ENCODE data around the gene FPR2. TPM values are rescaled to one million over a fixed set of nuclear protein-coding genes. Genes with fewer than 3 reads are reported as not detected.

Gene FPR2
- total RNA-seq, result not detected in 2 replicates

GRCh38 chr19:51760697-51761356 is at the start of gene FPR2:
Gene FPR2 (plus strand): TSS chr19:51761180. CDS start chr19:51768659, 7,479 bp downstream.

GRCh38 chr19:51751655-51752054 is 9.3 kb upstream of the FPR2 start, which contains the start of gene FPR1:
Gene FPR1 (minus strand): TSS chr19:51751878. CDS start chr19:51746994, 4,884 bp downstream.

GRCh38 chr19:51794885-51795490 is 34.0 kb downstream of the FPR2 start, which contains the start of gene FPR3:
Gene FPR3 (plus strand): TSS chr19:51795157. CDS start chr19:51823749, 28,592 bp downstream.

Other genes starting within 250 kb of the FPR2 start
- 0.11 TPM in 1 of 2 replicates, not detected in the other for gene SIGLEC6, start 229.5 kb upstream of the FPR2 start, total RNA-seq
- 6.9 and 7.6 TPM in 2 replicates for gene ZNF175, start 189.9 kb upstream of the FPR2 start, total RNA-seq
- not detected in 2 replicates for gene SIGLEC5, start 130.8 kb upstream of the FPR2 start, total RNA-seq
- gene SIGLEC14, start 114.4 kb upstream of the FPR2 start, total RNA-seq, result not detected in 2 replicates
- gene SPACA6, start 67.8 kb upstream of the FPR2 start, total RNA-seq, result 7.6 and 12.5 TPM in 2 replicates
- gene HAS1, start 37.2 kb upstream of the FPR2 start, total RNA-seq, result not detected in 2 replicates
- 0.11 TPM in 1 of 2 replicates, not detected in the other for gene FPR1, start 9.3 kb upstream of the FPR2 start, total RNA-seq
- not detected in 2 replicates for gene FPR3, start 34.0 kb downstream of the FPR2 start, total RNA-seq
- 4.0 and 7.2 TPM in 2 replicates for gene ZNF577, start 126.8 kb downstream of the FPR2 start, total RNA-seq
- gene ZNF649, start 143.8 kb downstream of the FPR2 start, total RNA-seq, result 5.7 and 5.9 TPM in 2 replicates
- 4.9 and 6.1 TPM in 2 replicates for gene ZNF613, start 166.3 kb downstream of the FPR2 start, total RNA-seq
- 9.3 and 10.7 TPM in 2 replicates for gene ZNF350, start 225.7 kb downstream of the FPR2 start, total RNA-seq
- gene ZNF615, start 247.0 kb downstream of the FPR2 start, total RNA-seq, result 10.4 and 13.5 TPM in 2 replicates

Data from uterine smooth muscle cell (primary cell).